ENCODE data around the gene ABTB2. TPM values are rescaled to one million over a fixed set of nuclear protein-coding genes. Genes with fewer than 3 reads are reported as not detected.

ABTB2 gene
- polyA plus RNA-seq, 1 experiment = 6.3 TPM

GRCh38 chr11:34165121-34165520 lies 192.7 kb downstream of the ABTB2 start:
- no peak overlapping the region for H3K4me3 ChIP-seq (ENCODE audit: low read depth, low read length)
- CTCF ChIA-PET = interaction anchor here (0.9 to 3.2 kb wide), 6 partner anchors 9 to 201 kb away, joined by 3 to 12 read pairs (median 4); partner anchors contain the start of gene ABTB2
- DNase-seq (ENCODE audit: low read depth) = no peak
- H3K27me3 ChIP-seq (ENCODE audit: control insufficient read depth, insufficient read depth, low read length) = no peaks in the 10 kb centered on the region
- POLR2A ChIA-PET = no interaction called here
- no peak for TF ChIP-seq CTCF (IDR thresholded peaks at IDR 0.05; ENCODE audit: insufficient read depth, low read depth, low read length)
- peaks cover 4% of the 10 kb centered on the region for H3K36me3 ChIP-seq (ENCODE audit: control insufficient read depth, insufficient read depth, low read length)

GRCh38 chr11:34162856-34163255 lies 195.0 kb downstream of the ABTB2 start:
- POLR2A ChIA-PET = no interaction called here
- no peak for DNase-seq (ENCODE audit: low read depth)
- TF ChIP-seq CTCF (IDR thresholded peaks at IDR 0.05; ENCODE audit: insufficient read depth, low read depth, low read length) = no peak
- no peaks in the 10 kb centered on the region for H3K27me3 ChIP-seq (ENCODE audit: control insufficient read depth, insufficient read depth, low read length)
- CTCF ChIA-PET = interaction anchor here (0.6 kb wide), 2 partner anchors 67 to 202 kb away, joined by 3 read pairs; no protein-coding TSS in a partner anchor
- H3K36me3 ChIP-seq (ENCODE audit: control insufficient read depth, insufficient read depth, low read length) = peaks cover 8% of the 10 kb centered on the region
- no peak overlapping the region for H3K4me3 ChIP-seq (ENCODE audit: low read depth, low read length)

GRCh38 chr11:34162493-34162820 lies 195.4 kb downstream of the ABTB2 start:
- no peak for DNase-seq (ENCODE audit: low read depth)
- Histone ChIP-seq H3K36me3 (ENCODE audit: control insufficient read depth, insufficient read depth, low read length) (peaks cover 8% of the 10 kb centered on the region), H3K27me3 (ENCODE audit: control insufficient read depth, insufficient read depth, low read length) (no peaks in the 10 kb centered on the region), H3K4me3 (ENCODE audit: low read depth, low read length) (no peak overlapping the region)
- no peak for TF ChIP-seq CTCF (IDR thresholded peaks at IDR 0.05; ENCODE audit: insufficient read depth, low read depth, low read length)
- POLR2A ChIA-PET = no interaction called here
- CTCF ChIA-PET = no interaction called here

- H3K36me3 ChIP-seq (ENCODE audit: control insufficient read depth, insufficient read depth, low read length) = peaks cover 11% of the 10 kb centered on the region
- TF ChIP-seq CTCF (IDR thresholded peaks at IDR 0.05; ENCODE audit: insufficient read depth, low read depth, low read length) = no peak
- ChIA-PET CTCF (no interaction called here), POLR2A (no interaction called here)
- H3K4me3 ChIP-seq (ENCODE audit: low read depth, low read length) = no peak overlapping the region
- DNase-seq (ENCODE audit: low read depth) = no peak
- no peaks in the 10 kb centered on the region for H3K27me3 ChIP-seq (ENCODE audit: control insufficient read depth, insufficient read depth, low read length)
These were observed 195.9 kb downstream of the ABTB2 start for GRCh38 chr11:34161812-34162492.

GRCh38 chr11:34161361-34161760 lies 196.4 kb downstream of the ABTB2 start:
- Histone ChIP-seq H3K4me3 (ENCODE audit: low read depth, low read length) (no peak overlapping the region), H3K27me3 (ENCODE audit: control insufficient read depth, insufficient read depth, low read length) (no peaks in the 10 kb centered on the region), H3K36me3 (ENCODE audit: control insufficient read depth, insufficient read depth, low read length) (peaks cover 11% of the 10 kb centered on the region)
- no peak for TF ChIP-seq CTCF (IDR thresholded peaks at IDR 0.05; ENCODE audit: insufficient read depth, low read depth, low read length)
- ChIA-PET POLR2A (no interaction called here), CTCF (interaction anchor here (1.2 kb wide), 1 partner anchor 13 kb away, joined by 5 read pairs; no protein-coding TSS in a partner anchor)
- no peak for DNase-seq (ENCODE audit: low read depth)

All from BJ (cell line).